GM18873 (cell line): ENCODE results near the gene CFAP43.
A peak's percentile ranks its signal among the peaks of the same experiment; 100 is the strongest.

Experiments used
- ATAC-seq: cut with Tn5 transposase; IDR thresholded peaks from one replicate; pipeline ENCODE4 v1.9.1; 2021; ENCODE audit warnings: mild to moderate bottlenecking, moderate library complexity, moderate number of reproducible peaks; ENCODE audit not compliant: unreplicated experiment, low FRiP score

CFAP43 gene

GRCh38 chr10:104231784-104232612 is at the start of gene CFAP43:
TSS of gene CFAP43 (minus strand) at chr10:104232364. CDS start at chr10:104232246, 118 bp downstream.
- peak; percentile 100 for ATAC-seq

DNA sequence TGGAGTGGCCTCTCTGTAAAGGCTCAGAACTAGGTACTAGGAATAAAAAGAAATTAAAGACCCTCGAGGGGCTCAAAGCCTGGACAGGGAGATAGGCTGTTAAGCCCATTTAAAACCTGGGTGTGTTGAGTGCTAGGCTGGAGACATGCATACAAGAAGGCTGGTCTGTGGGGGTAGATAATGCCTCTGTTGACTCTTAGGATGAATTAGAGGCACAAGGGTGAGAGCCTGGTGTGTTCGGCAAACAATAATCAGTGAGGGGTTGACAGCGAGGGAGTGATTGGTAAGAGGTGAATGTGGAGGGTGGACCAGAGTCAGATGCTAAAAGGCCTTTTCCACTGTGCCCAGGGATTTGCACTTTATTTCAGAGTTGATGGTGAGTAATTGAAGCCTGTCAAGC is 49.5 kb upstream of the CFAP43 start:
- no peak for ATAC-seq

DNA sequence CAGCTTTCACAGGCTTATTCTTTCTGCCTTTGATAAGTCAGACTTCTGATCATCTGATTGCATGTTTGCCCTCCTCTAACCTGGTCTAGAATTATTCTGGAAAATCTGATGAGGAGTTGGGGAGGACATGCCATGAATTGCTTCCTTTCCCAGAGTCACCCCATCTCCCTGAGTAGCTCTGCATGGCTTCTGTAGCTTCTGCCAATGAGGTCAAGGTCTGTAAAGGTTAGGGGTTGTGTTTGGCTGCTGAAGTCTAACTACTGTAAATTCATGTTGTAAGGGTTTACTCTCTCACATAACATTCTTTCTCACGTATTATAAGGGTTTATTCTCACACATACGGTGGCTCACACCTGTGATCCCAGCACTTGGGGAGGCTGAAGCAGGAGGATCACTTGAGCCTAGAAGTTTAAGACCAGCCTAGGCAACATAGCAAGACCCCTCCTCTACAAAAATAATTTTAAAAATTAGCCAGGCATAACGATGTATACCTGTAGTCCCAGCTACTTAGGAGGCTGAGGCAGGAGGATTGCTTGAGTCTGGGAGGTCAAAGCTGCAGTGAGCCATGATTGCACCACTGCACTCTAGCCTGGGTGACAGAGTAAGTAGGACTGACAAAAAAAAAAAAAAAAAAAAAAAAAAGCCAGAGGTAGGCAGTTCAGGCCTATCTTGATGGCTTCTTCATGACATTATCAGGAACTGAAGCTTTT is 47.5 kb upstream of the CFAP43 start:
- no peak for ATAC-seq

DNA sequence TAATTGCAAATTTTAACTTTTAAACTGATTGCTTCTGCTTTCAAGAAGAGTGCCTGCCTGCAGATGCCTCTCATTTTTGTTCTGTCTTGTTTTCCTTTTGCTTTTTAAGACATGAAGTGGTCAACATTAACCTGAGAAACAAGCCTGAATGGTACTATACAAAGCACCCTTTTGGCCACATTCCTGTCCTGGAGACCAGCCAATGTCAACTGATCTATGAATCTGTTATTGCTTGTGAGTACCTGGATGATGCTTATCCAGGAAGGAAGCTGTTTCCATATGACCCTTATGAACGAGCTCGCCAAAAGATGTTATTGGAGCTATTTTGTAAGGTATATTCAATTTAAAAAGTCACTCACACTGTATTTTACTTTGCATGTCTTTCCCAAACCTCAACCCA is 45.6 kb upstream of the CFAP43 start:
- no peak for ATAC-seq

GRCh38 chr10:104276192-104276591 is 44.0 kb upstream of the CFAP43 start:
- no peak for ATAC-seq

DNA sequence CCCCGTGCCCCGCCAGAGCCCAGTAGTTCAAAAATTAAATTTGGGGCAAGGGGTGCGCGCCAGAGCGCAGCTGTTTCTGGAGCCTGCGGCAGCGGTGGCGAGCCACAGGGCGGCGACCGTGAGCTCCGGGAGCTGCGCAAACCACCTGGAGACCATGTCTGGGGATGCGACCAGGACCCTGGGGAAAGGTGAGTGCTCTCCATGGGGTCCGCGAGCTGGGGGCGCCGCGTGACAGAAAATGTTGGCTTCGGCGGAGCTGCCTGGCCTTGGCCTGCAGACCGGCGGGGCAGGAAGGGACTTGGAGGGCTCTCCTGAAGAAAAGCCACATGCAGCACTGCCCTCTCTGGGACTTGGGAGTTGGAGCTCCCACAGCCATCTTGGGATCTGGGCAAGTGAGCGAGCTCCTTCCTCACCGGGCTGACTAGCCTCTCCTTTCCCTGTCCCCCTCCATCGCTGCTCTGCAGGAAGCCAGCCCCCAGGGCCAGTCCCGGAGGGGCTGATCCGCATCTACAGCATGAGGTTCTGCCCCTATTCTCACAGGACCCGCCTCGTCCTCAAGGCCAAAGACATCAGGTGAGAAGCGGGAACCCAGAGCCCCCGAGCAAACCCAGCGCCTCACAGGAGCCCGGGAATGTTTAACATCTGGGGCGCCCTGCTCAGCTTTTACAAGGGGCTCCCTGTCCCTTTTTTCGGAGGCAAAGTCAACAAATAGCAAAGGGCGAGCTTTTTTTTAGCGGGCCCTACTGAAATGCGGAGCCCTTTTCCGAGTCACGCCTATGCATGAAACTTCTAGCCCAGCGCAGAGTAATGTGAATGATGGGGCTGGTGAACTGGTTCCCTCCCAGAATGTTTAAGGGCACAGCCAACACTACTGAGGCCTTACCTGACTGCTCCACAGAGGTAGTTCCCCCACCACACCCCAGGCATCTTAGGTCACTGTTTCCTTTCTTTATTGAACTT is 42.9 kb upstream of the CFAP43 start:
- ATAC-seq, result no peak

DNA sequence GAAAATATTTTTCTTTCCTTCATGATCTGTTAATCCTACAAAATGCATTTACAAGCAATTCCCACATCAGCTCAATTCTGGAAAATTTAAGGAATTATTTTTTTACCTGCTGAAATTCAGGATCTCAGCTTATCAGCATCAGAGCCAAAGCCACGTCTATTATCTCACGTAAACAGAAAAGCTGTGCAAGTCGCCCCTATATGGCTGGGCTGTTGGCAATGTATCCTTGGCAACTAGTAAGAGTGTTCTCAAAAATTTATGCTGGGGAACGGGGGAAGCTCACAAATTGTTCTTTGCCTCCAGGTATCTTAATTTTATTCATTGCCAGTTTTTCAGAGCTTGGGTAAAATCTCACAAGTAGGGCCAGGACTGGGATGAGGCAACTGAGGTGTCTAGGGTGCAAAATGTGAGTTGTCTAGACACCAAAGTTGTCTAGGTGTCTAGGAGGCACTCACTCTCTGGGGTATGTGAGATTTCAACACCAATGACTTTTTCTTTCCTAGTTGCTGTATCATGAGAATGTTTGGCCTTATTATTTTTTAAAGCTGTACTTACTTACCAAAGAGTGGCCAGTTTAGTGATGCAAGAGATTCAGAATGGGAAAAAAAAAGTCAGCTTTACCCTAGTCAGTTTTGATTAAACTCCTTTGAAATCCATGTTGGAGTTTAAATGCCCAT is 41.9 kb upstream of the CFAP43 start:
- ATAC-seq, result no peak

GRCh38 chr10:104273286-104273685 is 41.1 kb upstream of the CFAP43 start:
- no peak for ATAC-seq

DNA sequence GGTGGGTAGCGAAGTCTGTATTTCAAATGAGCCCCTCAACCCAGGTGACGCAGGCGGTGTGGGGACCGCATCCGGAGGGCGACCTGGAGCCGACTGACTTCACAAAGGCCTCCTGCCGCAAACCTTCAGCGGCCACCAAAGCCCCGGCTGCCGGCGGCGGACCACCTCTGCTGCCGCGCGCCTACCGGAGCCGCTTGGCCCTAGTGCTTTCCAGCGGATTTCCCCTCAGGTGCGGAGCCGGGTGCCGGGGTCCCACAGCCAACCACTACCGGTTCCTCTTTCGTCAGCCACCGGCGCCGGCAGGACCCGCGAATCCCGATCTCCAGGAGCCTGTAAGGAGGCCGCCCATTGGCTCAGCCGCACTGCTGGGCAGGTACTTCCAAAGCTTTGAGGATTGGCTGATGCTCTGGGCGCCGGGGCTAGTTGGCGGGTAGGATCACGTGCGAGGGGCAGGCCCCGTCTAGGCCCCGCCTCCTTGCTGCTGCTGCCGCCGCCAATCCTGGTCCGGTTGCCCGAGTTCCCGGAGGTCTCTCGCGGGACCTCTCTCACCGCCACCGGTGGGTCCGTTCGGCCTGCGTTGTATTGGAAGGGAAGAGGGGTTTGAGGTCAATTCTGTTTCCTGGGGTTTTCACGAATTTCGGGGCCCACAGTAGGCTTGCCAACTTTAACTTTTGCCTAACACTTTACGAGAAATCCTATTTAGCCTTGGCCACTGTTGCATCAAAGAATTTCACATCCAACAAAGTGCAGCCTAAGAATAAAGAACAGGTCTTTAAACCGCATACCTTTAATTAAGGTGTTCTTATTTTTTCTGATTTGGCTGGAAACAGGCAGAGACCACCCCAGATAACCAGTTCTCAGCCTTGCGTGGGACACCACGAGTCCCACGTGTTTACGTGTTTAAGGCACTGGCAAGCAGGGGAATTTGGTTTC is 36.8 kb upstream of the CFAP43 start, which contains the start of gene GSTO2:
GSTO2 (plus strand) TSS at position 472 of the 933 bp plus-strand sequence. CDS start 5,732 bp downstream, outside the sequence.
- peak; percentile 98 for ATAC-seq

- no peak for ATAC-seq
These were observed 36.2 kb upstream of the CFAP43 start for GRCh38 chr10:104268405-104268712.

DNA sequence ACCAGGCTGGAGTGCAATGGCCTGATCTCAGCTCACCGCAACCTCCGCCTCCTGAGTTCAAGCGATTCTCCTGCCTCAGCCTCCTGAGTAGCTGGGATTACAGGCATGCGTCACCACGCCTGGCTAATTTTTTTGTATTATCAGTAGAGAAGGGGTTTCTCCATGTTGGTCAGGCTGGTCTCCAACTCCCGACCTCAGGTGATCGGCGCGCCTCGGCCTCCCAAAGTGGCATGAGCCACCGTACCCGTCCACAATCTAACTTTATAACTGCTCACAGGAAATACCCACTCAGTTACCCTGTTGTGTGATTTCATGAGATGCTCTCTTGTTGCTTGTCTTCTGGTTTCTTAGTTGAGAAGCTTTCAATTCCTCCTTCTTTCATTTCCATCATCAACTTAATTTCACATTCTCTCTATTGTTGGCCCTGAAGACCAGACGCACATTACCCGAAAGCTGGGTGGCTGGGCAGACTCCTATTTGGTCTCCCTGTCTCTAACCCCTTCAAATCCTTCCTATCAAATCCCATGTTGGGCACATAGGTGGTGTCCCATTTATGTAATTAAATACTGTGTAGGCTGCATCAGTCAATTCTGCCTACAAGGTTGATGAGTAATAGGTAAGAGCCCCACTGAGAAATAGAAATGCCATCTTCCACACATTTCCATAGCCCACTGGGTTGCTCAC is 35.7 kb upstream of the CFAP43 start:
- no peak for ATAC-seq

DNA sequence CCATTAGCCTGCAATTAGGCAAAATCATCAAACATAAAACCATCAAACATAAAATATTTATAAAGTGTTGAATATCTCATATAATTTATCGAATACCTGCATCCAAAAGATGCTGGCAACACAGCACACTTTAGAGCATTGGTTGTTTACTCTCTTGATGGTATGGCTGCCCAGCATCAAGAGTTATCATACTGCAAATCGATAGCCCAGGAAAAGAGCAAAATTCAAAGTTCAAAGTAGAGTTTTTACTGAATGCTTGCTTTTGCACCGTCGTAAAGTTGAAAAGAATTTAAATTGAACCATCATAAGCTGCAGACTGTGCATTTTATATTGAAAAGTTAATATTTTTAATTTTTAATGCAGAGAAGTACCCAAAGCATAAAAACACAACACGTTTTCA is 32.6 kb upstream of the CFAP43 start:
- no peak for ATAC-seq

DNA sequence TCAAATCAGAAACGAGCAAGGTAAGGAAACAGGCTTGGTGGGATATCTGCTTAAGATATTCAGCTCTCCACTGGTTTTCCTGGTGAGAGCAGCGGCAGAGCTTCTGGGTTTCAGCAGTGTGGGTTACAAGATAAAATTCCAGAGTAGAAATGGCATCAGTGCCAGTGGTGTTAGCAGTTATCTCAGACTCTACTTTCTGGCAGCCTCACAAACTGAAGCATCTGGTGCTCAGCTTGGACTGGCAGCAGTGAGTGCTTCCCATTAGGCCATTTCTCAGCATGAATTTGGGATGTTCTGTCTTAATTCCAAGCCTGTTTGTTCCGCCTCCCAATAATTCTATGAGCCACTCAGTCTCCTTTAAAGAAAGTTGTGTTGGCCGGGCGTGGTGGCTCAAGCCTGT is 29.9 kb upstream of the CFAP43 start:
- ATAC-seq, result no peak

- no peak for ATAC-seq
These were observed 28.6 kb upstream of the CFAP43 start for GRCh38 chr10:104260775-104261115.

DNA sequence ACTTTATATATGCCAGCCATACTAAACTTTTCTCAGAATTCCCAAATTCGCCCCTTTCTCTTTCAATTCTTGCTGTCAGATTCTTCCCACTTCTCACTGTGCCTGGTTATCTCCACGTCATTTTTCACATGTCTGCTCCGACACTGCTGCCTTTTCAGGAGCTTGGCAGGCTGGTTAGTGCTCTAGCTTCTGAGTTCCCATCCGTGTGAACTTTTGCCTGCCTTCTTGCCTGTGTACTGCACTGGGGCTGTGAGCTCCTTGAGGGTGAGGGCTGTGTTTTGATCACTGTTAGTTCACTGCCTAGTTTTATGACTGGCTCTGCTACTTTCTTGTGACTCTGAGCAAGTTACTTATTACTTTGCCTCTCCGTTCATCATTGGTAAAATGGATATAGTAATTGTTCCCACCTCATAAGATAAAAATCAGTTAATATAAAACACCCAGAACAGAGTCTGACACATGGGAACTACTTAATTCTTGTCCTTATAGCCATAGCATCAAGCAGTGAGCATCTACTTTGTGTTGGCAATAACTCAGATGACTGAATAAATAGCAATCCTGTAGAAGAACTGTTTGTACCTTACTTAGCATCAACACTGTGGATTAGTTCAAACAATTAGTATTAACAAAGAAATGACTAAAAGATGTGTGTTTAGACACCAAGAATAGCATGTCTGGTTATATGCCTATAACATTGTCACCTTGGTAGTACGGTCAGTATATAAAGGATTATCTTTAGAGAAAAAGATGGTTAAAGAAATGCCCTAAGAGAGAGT is 28.0 kb upstream of the CFAP43 start:
- ATAC-seq, result no peak

- ATAC-seq, result no peak
These were observed 27.3 kb upstream of the CFAP43 start for GRCh38 chr10:104259456-104259855.

- ATAC-seq, result no peak
These were observed 26.0 kb upstream of the CFAP43 start for GRCh38 chr10:104258209-104258608.

DNA sequence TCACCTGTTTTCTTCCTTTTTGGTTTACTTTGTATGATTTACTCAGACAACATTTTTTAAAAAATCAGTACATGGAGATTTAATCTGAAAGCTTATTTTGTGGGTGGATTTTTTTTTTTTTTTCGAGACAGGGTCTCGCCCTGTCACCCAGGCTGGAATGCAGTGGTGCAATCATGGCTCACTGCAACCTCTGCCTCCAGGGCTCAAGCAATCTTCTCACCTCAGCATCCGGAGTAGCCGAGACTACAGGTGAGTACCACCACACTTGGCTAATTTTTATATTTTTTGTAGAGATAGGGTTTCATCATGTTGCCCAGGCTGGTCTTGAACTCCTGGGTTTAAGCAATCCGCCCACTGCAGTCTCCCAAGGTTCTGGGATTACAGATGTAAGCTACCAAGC is 25.1 kb upstream of the CFAP43 start:
- ATAC-seq, result no peak
